Putamen (tissue), 1 donor: Measurements from ENCODE around the gene TTC9.

ENCODE experiments used
- DNase-seq: peaks from one replicate; pipeline ENCODE4 v3.0.0-alpha.2; 2016; ENCODE audit warnings: low spot score

TTC9 gene

DNA sequence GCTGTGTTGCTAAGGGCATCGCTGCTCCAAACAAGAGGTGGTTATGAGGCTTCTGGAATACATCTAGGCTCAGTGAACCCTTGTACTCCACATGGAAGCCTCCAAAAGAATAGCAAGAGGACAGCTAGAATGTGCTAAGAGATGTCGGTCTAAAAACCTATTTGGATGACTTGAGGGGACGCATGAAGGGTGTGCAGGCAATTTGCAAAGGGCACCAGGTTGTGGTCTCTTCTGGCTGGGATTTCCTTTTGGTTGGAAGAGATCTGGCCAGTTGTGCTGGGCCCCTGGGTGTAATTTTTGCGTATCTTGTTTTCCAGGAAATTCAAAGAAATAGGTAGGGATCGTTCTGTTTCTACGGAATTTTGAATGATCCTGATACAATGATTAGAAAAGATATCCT, 4.2 kb downstream of the TTC9 start:
- DNase-seq, result no peak

DNA sequence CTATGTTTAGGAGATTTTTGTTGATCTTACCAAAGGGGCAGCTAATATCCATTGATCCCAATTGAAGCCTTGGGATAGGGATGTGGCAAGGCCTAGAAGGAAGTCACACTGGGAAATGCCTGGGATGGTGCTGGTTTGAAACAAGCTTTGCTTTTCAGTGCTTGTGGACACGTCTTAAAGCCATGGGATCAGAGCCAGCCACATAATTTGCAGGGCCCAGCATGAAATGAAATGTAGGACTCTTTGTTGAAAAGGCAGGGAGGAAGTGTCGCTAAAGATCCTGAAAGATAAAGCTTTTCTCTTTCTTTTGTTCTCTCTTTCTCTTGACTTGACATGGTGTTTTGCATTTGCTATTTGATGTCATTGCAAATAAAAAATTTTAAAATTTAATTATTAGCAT, 5.0 kb downstream of the TTC9 start:
- no peak for DNase-seq

DNA sequence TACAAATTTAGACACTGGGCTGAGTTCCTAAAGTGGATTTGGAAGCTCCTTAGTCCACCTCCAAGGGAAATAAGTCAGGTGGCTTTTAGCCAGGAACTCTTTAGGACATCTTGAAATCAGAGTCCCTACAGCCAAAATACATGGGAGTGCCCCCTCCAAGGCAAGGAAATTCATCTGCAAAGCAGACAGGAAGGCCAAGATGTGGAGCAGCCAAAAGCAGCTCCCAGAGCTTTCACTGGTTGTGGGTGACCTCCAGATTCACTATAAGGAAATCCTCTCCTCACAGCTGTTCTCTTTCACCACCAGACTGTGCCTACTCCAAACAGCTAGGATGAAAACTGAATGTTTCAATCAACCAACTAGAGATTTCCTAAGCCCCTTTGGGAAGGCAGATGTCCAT, 6.6 kb downstream of the TTC9 start:
- DNase-seq, result no peak

DNA sequence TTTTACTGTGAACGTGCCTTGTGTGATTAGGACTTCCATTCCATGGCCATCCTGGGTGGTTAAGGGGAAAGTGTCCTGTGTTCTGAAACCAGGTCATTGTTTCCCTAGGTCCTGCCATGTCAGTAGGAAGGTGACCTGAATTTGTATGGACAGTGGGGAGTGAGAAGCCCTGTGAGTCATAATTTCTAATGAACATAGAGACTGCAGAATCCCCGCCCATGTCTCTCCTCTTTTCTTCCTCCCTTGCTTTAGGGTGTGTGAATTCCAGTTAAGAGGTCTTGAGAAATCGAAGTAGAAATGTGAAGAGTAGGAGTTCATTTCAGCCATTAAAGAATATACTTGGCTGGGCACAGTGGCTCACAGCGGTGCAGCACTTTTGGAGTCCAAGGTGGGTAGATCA, 8.1 kb downstream of the TTC9 start:
- no peak for DNase-seq

DNA sequence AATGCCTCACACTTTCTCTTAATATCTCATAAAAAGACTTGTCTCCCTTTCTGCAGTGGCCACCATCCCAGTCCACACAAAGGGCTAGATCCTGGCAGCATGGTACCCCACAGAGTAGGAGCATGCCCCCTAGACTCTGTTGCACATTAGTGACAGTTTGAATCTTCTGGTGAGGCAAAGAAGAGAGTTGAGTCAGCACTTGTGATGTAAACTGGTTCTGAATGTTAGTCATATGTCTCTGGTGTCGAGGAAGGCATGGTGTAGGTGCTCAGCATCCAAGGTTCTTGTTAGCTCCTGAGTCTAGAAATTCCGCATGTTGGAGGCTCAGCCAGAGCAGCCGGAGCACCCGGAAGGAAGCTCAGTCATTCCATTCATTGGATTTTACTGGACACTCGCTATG, 9.8 kb downstream of the TTC9 start:
- DNase-seq, result no peak

DNA sequence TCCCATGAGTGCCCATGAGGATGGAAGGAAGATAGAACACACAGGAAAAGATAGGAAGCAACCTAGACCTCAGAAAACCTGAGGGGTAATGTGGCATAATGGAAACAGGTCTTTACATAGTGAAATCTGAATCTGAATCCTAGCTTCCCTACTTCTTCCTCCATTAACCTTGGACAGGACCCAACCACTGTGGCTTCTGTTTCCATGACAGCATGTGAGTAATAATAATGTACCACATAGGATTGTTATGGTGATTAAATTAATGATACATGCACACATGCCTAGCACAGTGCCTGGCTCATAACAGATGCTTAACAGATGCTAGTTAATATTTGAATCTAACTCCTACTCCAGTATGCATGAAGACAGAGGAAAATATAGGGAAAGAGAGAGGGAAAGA, 11.2 kb downstream of the TTC9 start:
- no peak for DNase-seq

DNA sequence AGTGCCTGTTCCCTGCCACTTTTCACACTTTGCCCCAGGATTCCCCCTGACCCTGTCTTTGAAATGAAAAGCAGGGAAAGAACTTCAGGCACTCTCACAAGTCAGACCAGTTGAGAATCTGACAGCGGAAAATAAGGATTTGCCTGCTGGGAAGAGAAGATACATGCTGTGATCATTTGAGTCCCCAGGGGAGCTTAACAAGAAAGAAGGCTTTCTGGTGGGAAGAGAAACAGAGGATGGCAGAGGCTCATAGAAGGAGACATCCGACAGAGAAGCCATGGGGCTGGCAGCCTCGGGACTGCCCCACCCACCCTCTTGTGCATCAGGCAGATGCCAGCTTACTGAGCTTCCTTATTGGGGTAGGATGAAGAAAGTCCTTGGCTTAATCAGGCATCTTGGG, 11.9 kb downstream of the TTC9 start:
- DNase-seq, result no peak

DNA sequence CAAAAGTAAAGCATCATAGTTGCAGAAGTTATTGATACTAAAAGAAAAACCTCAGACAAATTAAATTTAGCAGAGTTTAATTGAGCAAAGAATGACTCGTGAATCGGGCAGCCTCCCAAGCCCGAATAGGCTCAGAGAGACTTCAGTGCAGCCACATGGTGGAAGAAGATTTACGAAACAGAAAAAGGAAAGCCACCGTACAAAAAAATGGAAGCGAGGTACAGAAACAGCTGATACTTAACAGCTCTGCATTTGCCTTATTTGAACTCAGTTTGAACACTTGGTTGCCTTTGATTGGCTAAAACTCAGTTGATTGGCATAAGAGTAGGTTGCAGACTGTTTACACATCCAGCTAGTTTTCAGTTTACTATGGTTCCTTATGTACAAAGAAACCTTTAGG, 12.9 kb downstream of the TTC9 start:
- no peak for DNase-seq

DNA sequence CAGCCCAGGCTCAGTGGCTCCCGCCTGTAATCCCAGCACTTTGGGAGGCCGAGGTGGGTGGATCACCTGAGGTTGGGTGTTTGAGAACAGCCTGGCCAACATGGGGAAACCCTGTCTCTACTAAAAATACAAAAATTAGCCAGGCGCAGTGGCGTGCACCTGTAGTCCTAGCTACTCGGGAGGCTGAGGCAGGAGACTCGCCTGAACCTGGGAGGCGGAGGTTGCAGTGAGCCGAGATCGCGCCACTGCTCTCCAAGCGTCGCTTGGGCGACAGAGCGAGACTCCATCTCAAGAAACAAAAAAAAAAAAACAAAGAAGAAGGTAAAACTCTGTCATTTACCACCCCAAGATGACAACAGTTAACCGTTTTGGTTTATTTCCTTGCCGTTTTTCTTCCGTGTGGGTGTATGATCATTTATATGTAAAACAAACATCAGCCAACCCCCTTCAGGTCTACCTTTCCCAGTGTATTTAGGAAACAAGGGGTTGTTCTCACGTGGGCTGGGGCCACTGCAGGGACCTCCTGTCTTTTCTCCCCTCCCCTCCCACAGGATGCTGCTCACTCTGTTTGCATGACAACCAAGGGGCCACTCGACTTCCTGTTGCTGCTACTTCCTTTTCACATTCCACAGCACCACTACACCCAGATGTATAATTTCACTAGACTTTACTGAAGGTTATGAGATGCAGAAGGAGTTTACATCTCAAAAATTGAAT, 13.6 kb downstream of the TTC9 start:
- no peak for DNase-seq

DNA sequence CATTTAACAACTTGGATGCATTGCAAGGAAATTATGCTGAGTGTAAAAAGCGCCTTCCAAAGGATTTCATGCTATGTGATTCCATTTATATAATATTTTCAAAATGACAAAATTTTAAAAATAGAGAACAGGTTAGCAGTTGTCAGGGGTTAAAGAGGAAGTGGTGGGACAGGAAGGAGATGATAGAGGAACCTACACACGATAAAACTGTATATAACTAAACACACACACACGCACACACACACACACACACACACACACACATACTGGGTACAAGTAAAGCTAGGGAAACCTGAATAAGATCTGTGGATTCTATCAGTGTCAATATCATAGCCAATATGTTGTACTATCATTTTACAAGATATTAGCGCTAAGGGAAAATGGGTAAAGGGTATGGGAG, 17.2 kb downstream of the TTC9 start:
- no peak for DNase-seq

DNA sequence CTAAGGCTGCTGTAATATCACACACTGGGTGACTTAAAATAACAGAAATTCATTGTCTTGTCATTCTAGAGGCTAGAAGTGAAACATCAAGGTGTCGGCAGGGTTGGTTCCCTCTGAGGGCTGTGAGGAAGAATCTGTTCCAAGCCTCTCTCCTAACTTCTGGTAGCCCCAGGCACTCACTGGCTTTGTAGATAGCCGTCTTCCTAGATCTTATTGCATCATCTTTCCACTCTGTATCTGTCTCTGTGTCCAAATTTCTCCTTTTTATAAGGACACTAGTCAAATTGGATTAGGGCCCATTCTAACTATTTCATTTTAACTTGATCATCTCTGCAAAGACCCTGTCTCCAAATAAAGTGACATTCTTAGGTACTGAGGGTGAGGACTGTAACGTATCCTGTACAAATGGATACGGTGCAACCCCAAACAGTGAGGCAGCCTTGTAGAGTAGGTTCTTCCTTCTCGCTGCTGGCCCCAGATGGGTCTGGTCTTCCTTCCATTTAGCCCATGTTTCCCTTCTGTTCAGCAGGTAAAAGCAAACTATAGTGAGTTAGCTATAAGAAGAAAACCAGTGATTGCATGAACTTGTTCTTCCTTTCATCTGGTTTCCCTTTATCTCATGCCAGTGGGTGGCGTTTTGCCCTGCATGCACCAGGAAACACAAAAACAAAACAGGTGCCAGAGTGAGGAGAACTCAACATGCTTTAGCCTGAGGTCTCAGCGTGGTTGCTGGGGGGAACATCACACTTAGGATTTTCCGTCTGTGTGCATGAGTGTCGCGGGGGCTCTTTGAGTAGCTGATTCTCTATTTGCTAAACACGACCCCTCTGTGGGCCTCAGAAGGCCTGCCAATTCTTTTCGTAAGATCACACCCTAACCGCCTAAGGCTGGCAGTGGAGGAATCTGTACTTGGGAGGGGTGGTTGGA, 19.5 kb downstream of the TTC9 start:
- no peak for DNase-seq

DNA sequence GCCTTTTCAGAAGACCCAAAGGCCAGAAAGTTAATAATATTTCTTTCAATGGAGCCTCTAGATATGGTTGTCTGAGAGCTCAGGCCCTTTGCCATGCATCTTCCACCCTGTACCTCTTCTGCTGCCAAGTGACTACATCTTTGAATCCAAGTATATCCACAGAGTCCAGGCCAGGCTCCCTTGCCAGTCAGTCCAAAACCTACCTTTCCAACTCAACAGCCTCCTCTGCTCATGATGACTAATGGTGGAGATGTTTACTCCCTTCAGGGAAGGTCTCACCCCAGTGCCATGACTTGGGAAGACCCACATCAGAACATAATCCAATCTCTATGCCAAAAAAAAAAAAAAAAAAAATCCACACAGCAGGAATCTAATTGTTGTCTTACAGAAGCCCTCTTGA, 20.4 kb downstream of the TTC9 start:
- no peak for DNase-seq

DNA sequence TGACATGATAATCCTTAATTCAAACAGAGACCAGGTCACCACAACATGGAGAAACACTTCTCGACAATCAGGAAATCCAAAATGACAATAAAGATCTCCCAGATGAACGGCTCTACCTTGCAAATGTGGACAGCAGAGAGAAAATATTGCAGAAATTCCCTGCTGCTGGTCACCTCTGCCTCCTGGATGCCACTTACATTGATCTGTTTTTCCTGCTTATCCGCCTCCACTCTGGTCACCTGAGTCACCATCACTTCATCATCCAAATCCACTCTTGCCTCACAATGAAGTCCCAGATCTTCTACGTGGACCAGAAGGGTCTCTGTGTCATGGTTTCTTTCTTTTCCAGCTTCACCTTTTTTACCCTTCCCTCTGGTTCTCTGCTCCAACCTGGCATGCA, 21.1 kb downstream of the TTC9 start:
- DNase-seq, result no peak

DNA sequence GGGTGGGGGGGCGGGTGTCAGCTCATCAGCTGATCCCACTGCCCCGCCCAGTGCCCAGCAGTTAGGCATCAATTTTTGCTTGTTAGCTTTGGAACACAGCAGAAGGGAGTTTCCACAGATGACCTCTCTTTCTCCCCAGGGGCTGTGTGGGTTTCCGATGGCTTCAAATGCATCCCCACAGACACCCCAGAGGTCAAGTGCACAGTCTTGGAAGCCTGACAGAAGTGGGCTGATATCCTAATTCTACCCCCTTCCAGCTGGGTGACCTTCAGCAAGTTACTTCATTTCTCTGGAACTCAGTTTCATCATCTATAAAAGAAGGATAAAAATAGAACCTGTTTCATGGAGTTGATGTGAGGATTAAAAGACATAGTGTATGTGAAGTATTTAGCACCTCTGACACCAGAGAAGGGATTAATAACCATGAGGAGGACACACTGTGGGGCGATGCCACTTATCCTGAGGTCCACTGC, 22.0 kb downstream of the TTC9 start:
- DNase-seq, result no peak

DNA sequence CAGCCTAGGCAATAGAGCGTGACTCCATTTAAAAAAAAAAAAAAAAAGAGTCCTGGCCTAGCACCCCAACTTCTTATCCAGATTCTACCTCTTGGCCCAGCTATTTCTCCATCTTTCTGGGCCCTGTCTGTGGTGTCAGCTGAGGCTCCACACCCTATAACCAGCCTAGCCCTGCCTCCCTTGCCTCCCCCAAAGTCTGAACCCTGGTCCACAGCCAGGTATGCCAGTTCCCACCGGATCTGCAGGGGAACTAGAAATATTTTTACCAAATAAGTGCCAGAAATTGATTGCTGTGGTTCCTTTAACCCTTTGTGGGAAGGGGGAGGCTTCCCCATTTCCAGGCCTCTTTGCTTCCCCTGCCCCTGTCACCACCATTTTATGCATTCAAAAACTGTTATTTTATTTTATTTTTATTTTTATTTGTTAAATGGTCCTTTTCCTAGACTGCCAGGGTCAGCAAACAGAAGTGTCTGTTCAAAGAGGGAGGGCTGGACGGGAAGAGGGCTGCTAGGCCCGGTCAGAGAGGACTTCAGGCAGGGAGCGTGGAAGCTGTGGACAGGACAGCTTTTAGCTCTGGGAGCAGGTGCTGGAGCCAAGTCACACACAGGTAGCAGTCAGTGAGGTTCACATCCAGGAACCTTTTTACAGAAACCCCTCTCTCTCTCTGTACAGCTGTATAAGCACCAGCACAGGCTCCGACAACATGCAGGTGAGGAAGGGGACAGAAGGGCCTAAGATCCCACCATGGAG, 23.2 kb downstream of the TTC9 start:
- DNase-seq, result no peak

DNA sequence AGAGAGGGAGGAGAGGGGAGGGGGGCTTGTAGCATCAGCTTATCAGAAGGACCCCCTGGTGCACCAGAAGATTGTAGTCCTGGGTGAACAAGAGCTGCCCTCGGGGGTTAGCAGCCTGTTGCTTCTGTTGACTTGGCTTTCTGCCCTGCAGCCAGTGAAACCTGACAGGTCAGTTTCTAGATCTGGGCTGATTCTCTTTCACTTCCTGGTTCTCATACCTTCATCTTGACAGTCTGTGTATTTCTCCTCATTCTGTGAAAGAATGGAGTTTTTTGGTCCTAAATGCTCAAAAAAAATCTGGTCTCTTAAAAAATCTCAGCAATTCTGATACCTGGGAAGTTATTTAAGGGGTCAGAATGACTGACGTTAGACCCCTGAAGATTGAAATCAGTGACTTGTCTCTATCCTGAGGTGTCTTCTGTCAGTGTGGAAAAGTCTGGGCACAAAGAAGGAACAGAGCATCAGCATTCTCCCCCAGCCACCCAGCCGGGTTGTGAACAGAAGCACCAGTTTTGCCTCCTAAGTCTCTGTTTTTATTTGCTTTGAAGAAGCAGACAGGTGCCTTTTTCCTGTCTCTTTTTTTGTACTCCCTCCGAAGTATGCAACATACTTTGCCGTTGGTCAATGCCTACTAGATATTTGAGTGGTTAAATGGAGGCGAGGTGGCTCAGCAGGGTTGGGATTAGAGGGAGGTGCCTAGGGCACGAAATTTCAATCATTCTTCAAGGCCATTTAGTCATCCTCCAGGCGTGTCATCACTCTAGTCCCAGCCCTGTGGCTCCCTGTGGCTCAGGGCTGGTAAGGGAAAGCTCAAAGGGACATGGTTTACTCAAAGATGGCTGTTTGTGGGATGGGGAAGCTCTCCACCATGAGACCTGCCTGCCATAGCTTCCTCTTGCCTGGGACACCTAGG, 24.0 kb downstream of the TTC9 start:
- DNase-seq, result no peak

DNA sequence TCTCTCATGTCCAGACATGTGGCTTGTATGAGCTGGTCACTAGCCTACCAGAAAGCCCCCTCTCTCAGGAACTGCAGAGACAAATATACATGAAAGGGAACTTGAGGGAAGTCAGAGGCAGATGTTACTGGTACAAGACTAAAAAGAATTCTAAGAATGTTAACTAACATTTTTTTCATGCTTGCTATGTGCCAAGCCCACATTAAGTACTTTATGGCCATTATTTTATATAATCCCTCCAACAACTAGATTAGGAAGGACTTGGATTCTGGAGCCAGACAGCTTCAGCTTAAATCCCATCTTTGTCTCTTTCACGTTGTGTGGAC, 24.6 kb downstream of the TTC9 start:
- DNase-seq, result no peak

DNA sequence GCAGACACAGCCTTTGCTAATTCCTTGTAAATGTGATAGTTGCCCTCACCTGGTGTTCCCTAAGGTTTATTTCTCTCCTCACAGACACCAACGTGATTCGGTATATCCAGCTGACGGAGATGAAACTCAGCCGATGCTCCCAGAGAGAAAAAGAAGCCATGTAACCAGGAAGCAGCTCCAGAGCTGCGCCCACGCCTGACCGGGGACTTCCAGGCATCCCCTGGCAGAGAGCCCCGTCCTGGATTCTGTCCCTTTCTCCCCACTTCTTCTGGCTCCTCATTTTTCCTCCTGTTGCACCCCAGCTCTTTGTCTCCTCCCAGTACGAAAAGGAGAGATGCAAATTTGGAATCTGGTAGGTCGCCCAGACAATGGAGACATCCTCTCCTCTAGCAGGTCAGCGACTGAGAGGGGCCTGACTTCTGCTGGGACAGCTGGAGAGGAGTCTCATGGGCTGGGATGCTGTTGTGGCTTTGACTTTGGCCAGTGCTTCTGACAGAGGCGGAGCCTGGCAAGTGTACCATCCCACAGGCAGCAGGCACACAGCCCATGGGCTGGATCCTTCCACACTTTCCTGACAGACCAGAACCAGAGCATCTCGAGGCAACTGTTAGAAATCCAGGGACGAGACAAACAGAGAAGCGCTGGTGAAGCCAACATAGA, 29.4 kb downstream of the TTC9 start:
- DNase-seq, result no peak

DNA sequence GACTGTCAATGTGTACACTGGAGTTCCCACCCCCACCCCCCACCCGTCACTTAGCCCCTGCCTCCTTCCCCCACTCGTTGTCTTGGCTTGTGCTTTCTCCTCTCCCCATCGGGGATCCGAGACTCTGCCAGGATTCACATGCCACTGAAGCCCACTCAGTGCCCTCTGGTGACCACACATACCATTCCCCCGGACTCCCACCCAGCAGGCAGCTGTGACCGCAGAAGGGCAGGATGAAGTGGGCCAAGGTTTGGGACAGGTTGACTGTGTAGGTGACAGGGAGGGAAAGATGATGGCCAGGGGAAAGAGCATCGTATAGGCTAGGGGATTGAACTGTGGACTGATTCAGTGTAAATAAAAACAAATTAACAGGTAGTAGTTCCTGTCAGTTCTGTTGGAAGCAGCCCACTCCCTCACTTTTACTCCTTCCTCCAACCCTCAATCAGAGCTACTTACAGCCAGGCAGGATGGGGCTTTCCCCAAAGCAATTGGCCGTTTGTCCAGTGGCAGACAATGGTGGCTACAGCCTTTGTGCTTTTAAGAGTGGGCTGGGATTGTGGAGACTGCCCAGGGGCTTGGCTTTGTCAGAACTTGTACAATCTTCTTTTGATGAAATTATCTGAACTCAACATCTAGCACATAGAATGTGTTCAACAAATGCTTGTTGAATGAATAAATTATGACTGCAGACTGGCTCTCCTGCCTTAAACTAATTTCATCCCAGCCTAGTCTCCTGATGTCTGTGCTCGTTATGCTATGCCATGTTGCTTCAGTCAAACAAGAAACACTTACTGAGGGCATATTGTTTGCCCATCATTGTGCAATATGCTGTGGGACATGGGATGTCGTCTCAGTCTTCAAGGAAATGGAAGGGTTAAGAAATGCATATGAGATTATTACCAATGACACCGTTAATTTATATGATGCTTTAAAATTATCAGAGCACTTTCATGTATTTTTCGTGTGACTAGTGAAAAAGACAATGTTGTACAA, 30.2 kb downstream of the TTC9 start:
- DNase-seq, result no peak

DNA sequence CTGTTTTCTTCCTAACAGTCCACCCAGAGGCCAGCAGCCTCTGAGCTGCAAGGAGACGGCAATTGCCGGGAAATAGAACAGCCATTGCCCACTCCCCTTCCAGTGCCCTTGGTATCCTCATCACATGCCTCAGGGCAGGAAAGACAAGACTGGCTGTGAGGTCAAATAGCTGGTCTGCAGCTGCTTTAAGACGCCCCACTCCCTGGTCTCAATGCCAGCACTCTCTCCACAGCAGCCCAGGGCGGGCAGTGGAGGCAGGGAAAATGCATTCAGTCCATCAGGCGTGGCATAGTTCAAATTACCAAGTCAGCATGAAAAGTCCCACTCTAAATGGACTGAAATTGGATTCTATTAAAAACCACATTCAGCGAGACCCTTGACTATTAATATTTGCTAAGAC, 35.6 kb downstream of the TTC9 start:
- DNase-seq, result no peak
